Lower lobe of right lung (tissue), 2 donors: ENCODE data around the gene MPV17L2. TPM values are rescaled to one million over a fixed set of nuclear protein-coding genes. Genes with fewer than 3 reads are reported as not detected.
"Not testable (repeated sequence)": the region's sequence is repeated elsewhere in the genome, so short reads cannot be mapped to it uniquely, and the experiment has no call there.

Experiments used
- ATAC-seq, 2 donors: fragments of 200-7000 bp; cut with Tn5 transposase; one replicate each; pipeline ENCODE4 v1.9.1; 2020 to 2022; ENCODE audit warnings: mild to moderate bottlenecking in 2 of 2, moderate library complexity in 2 of 2
- DNase-seq: peaks from one replicate; pipeline ENCODE4 v3.0.0-alpha.2; 2020
- H3K27ac ChIP-seq: fragments of 200-600 bp; one replicate; pipeline ENCODE4 v1.8.0; 2022
- H3K27me3 ChIP-seq: fragments of 200-600 bp; one replicate; pipeline ENCODE4 v1.8.0; 2022; ENCODE audit warnings: low read depth
- H3K36me3 ChIP-seq: fragments of 200-600 bp; one replicate; pipeline ENCODE4 v1.8.0; 2022; ENCODE audit warnings: mild to moderate bottlenecking
- H3K4me1 ChIP-seq: fragments of 200-600 bp; one replicate; pipeline ENCODE4 v1.8.0; 2022
- H3K4me3 ChIP-seq: fragments of 200-600 bp; one replicate; pipeline ENCODE4 v1.8.0; 2022; ENCODE audit warnings: mild to moderate bottlenecking
- H3K9me3 ChIP-seq: fragments of 200-600 bp; one replicate; pipeline ENCODE4 v1.8.0; 2022
- CTCF ChIP-seq: fragments of 200-600 bp; IDR thresholded peaks from one replicate; pipeline ENCODE4 v1.8.0; 2022; ENCODE audit warnings: antibody characterized with exemption, mild to moderate bottlenecking
- intact Hi-C: fragments of 100-400 bp; cut with DNase I; formaldehyde crosslinking; loops from one replicate; pipeline ENCODE4 v1.11.0; 2022
- total RNA-seq: library from RNA; stranded (reverse); fragmentation: NEBNext Ultra II Directional; extraction: Animal tissue kit (Norgen Biotek cat#: 25700); gene quantifications from one replicate; pipeline ENCODE4 v1.2.1, GENCODE V29; 2021
- donor health status: DM: no; HTN: yes; CAD: no; lungs with severe emphysema.

Gene MPV17L2
- total RNA-seq, 1 donor from 2014 or later: 6.6 TPM

- intact Hi-C loops: loop anchor here (10.0 kb wide), 1 partner anchor 49 kb away; a partner anchor contains a TSS
- no peak for TF ChIP-seq CTCF
- peak overlapping the region; percentile 98 for H3K27ac ChIP-seq
- H3K36me3 ChIP-seq: peaks cover 2% of the 10 kb centered on the region
- peak; percentile 82 for DNase-seq
- no peaks in the 10 kb centered on the region for H3K9me3 ChIP-seq
- H3K4me1 ChIP-seq: peaks cover 25% of the 10 kb centered on the region
- peak; percentile 27 to 46 for ATAC-seq
- H3K27me3 ChIP-seq: no peaks in the 10 kb centered on the region
- peak overlapping the region; percentile 81 for H3K4me3 ChIP-seq
Measured at GRCh38 chr19:18205200-18205892, 12.3 kb downstream of the MPV17L2 start.

GRCh38 chr19:18206018-18206417 is 13.0 kb downstream of the MPV17L2 start:
- DNase-seq (no peak), ATAC-seq (no peak)
- Histone ChIP-seq H3K4me3 (no peak overlapping the region), H3K27ac (peak overlapping the region; percentile 98), H3K9me3 (no peaks in the 10 kb centered on the region), H3K36me3 (no peaks in the 10 kb centered on the region), H3K27me3 (no peaks in the 10 kb centered on the region), H3K4me1 (peaks cover 25% of the 10 kb centered on the region)
- intact Hi-C loops: loop anchor here (10.0 kb wide), 1 partner anchor 49 kb away; a partner anchor contains a TSS
- no peak for TF ChIP-seq CTCF

GRCh38 chr19:18208098-18208951 is 15.3 kb downstream of the MPV17L2 start:
- Histone ChIP-seq H3K4me3 (no peak overlapping the region), H3K4me1 (peaks cover 12% of the 10 kb centered on the region), H3K9me3 (no peaks in the 10 kb centered on the region), H3K36me3 (no peaks in the 10 kb centered on the region), H3K27ac (no peak overlapping the region), H3K27me3 (peaks cover 5% of the 10 kb centered on the region)
- intact Hi-C loops: loop anchor here (10.0 kb wide), 1 partner anchor 46 kb away; a partner anchor contains a TSS
- DNase-seq (peak; percentile 61), ATAC-seq (no peak)
- peak; percentile 79 for TF ChIP-seq CTCF

- ATAC-seq, H3K9me3 ChIP-seq, H3K27ac ChIP-seq, H3K36me3 ChIP-seq, H3K4me1 ChIP-seq, DNase-seq, H3K4me3 ChIP-seq, H3K27me3 ChIP-seq: not testable (repeated sequence)
- intact Hi-C loops: loop anchor here (10.0 kb wide), 1 partner anchor 45 kb away; a partner anchor contains a TSS
Measured at GRCh38 chr19:18209912-18210311, 16.9 kb downstream of the MPV17L2 start.

GRCh38 chr19:18211683-18212082 is 18.7 kb downstream of the MPV17L2 start:
- no peak overlapping the region for H3K4me3 ChIP-seq
- H3K36me3 ChIP-seq: no peaks in the 10 kb centered on the region
- H3K4me1 ChIP-seq: no peaks in the 10 kb centered on the region
- intact Hi-C loops: no loop called here
- no peak for TF ChIP-seq CTCF
- no peak for ATAC-seq
- H3K27ac ChIP-seq: no peak overlapping the region
- DNase-seq: no peak
- no peaks in the 10 kb centered on the region for H3K9me3 ChIP-seq
- H3K27me3 ChIP-seq: peaks cover 5% of the 10 kb centered on the region
